Skeletal muscle tissue (tissue), 4 donors: ENCODE data around the gene NDUFA11. TPM values are rescaled to one million over a fixed set of nuclear protein-coding genes. Genes with fewer than 3 reads are reported as not detected.

Source experiments
- H3K27ac ChIP-seq: one replicate; pipeline ENCODE4 v1.7.0; 2013; ENCODE audit warnings: mild to moderate bottlenecking, low read depth, low read length, inconsistent platforms
- H3K27me3 ChIP-seq, 3 donors: one replicate each; pipeline ENCODE4 v1.7.0; 2013; ENCODE audit warnings: low read length in 3 of 3; ENCODE audit not compliant: control insufficient read depth in 3 of 3, insufficient read depth in 3 of 3
- H3K36me3 ChIP-seq, 3 donors: one replicate each; pipeline ENCODE4 v1.7.0; 2013; ENCODE audit warnings: low read length in 3 of 3; ENCODE audit not compliant: control insufficient read depth in 3 of 3, insufficient read depth in 3 of 3
- H3K4me1 ChIP-seq, 3 donors: one replicate each; pipeline ENCODE4 v1.7.0; 2013; ENCODE audit warnings: low read length in 3 of 3, mild to moderate bottlenecking in 3 of 3; ENCODE audit not compliant: control insufficient read depth in 3 of 3, insufficient read depth in 3 of 3
- H3K4me3 ChIP-seq, 3 donors: one replicate each; pipeline ENCODE4 v1.7.0; 2013; ENCODE audit warnings: low read length in 3 of 3
- H3K9ac ChIP-seq, 3 donors: one replicate each; pipeline ENCODE4 v1.7.0; 2013; ENCODE audit warnings: low read length in 3 of 3, mild to moderate bottlenecking in 3 of 3, moderate library complexity in 2 of 3, low read depth in 1 of 3
- H3K9me3 ChIP-seq, 3 donors: one replicate each; pipeline ENCODE4 v1.7.0; 2013; ENCODE audit warnings: low read length in 3 of 3; ENCODE audit not compliant: control insufficient read depth in 3 of 3
- total RNA-seq: library from RNA; depleted of rRNA; stranded (reverse); fragments of >200 nt; gene quantifications from one replicate; pipeline ENCODE4 v1.2.3, GENCODE V29; 2014
- donor health status: Osteomylitis.

Gene NDUFA11
- total RNA-seq: 202 TPM

DNA sequence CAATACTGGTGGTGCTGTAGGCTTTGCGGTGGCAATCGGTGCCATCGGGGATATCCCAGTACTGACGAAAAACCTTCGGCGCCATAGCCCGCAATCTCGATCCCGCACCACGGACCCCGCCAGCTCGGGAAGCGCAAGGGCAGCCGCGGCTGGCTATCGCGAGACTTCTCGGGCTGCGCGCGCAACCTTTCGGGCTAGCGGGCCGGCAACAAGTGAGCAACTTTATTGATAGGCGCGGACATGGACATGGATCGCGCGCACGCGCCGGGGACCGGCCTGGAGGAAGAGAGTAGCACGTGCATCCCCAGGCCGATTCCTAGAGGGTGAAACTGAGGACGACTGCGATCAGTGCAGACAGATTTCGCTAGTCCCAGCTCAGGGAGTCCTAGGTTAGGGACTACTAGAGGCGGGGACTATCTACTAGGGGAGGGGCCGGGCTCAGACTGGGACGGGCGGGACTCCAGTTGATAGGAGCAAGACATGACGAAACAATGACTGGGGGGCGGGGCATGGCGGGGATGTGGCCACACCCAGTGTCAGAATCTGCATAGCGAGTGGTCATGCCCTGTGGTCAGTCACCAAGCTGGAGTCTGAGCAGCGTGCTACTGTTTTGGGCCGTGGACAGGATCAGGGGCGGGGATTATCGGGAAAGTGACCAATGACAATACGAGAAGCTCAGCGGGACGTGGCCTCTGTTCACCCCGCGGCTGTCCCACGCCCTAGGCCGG, at the start of gene NDUFA11:
TSS of gene NDUFA11 (minus strand) at position 167 of the 728 bp plus-strand sequence. CDS start at position 85, 82 bp downstream.
- Histone ChIP-seq H3K9me3 (no peaks in the 10 kb centered on the region), H3K4me1 (peaks cover 15 to 30% (median 22%) of the 10 kb centered on the region in 3 donors), H3K36me3 (peaks cover 2 to 7% (median 4%) of the 10 kb centered on the region in 3 donors), H3K27me3 (no peaks in the 10 kb centered on the region), H3K4me3 (peak within 1 kb of the TSS; percentile 96 to 98 (median 97)), H3K9ac (peak within 1 kb of the TSS; percentile 96 to 99 (median 98)), H3K27ac (peak within 1 kb of the TSS; percentile 95)

DNA sequence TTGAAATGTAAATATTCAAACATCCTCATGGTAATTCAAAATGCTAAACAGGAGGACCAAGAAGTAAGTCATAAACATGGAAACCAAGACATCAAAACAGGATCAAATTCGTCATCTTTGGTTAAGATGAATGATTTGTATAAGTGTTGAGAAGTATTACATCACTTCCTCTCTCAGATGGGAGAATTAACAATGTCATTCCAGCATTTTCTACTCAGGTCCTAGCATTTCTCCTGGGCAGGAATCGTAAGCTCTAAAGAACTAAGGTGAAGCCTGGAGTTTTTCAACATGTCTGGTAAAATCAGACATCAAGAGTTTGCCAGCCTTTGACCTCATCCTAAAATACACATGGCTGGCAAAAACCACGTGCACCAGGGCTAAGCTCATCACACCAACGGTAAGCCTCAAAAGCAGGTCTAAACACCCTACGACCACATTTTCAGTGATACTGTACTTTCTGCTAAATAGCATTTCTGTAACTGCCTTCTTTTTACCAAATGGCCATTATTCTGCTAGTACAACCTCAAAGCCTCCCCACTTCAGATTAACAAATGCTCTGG, 49.5 kb upstream of the NDUFA11 start:
- no peaks in the 10 kb centered on the region for H3K9me3 ChIP-seq
- H3K4me3 ChIP-seq: peak overlapping the region in 1 of 3 donors; percentile 4
- H3K27ac ChIP-seq: no peak overlapping the region
- H3K36me3 ChIP-seq: peaks cover 0 to 11% (median 6%) of the 10 kb centered on the region in 3 donors
- H3K4me1 ChIP-seq: peaks cover 53 to 73% (median 55%) of the 10 kb centered on the region in 3 donors
- H3K27me3 ChIP-seq: no peaks in the 10 kb centered on the region
- H3K9ac ChIP-seq: no peak overlapping the region

DNA sequence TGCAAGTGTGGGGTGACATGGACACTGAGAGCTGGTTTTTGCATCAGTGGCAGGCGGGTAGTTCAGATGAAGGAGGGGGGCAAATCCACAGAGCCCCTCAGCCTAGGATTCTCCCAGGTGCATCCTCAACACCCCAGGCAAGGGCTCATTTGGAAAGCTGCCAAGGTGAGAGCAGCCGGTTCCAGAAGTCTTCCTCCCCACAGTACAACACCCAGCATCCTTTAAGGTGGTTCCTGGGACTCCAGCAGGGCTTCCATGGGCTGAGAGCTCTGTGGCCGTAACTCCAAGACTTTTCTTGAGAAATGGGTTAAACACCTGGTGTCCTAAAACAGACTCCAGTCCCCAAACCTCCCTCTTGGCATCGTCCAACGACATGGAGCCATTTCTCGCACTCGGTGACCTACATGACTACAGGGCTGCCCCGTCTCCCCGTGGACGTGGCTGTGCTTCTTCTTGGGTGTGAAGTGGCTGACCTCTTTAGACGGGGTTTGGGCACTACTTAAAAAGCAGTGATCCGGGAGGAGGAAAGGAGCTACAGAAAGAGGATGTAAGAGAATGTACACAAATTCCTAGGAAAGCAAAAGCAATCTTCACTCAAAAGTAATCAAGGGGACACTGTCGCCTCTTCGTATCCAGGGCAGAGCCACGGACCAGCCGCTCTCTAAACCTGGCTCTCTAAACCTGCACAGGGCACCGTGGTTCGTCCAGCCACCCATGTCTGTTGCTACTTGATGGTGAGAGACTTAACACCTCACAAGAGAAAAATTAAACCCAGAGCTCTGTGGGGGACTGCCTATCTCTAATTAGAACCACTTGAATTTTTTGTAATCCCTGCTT, 48.8 kb upstream of the NDUFA11 start:
- Histone ChIP-seq H3K4me1 (peaks cover 57 to 77% (median 61%) of the 10 kb centered on the region in 3 donors), H3K27ac (no peak overlapping the region), H3K4me3 (peak overlapping the region in 1 of 3 donors; percentile 4), H3K9me3 (no peaks in the 10 kb centered on the region), H3K27me3 (no peaks in the 10 kb centered on the region), H3K36me3 (peaks cover 0 to 9% (median 6%) of the 10 kb centered on the region in 3 donors), H3K9ac (peak overlapping the region in 1 of 3 donors; percentile 57)

DNA sequence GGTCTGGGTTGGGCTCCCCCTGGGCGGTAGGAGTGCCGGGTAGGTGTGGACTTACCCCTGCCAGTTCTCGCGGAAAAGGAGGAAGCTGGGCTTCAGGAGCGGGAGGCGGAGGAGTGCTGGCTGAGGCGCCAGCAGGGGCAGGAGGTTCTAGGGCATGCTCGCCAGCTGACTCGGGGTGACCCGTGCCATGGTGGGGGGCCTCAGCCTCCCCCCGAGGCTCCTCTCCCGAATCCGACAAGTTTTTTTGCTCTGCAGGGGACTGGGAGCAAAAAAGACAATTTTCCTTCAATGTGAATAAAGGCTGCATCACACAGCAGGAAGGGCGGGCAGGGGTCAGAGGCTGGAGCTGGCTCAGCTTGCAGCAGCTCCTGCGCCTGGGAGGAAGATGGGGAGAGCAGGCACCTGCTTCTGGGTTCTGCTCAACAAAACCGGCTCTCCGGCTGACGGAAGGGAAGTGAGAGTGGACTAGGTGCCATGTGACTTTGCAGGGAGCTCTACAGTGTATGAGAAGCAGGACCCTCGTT, 47.8 kb upstream of the NDUFA11 start:
- Histone ChIP-seq H3K27me3 (no peaks in the 10 kb centered on the region), H3K4me1 (peaks cover 62 to 76% (median 62%) of the 10 kb centered on the region in 3 donors), H3K9me3 (no peaks in the 10 kb centered on the region), H3K36me3 (peaks cover 0 to 9% (median 6%) of the 10 kb centered on the region in 3 donors), H3K4me3 (peak overlapping the region in 1 of 3 donors; percentile 6), H3K9ac (no peak overlapping the region), H3K27ac (no peak overlapping the region)

DNA sequence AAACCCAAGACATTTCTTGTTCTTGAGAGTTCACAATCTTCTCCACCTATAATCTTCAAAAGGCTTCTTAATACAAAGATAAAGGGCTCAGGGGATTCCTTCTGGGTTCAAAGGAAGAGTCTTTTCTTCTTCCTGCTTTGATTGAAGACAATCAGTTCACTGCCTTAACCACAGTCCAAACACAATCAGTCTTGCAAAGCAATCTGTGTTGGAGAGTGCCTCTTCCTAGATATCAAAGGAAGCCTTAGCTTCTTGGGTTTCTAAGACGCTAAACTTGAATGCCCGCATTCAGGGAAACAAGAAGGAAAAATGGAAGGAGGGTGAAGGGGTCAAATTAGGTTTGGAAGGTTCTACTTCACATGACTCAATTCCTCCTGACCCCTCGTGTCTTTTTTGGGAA, 47.2 kb upstream of the NDUFA11 start:
- Histone ChIP-seq H3K4me3 (no peak overlapping the region), H3K27me3 (no peaks in the 10 kb centered on the region), H3K27ac (no peak overlapping the region), H3K9me3 (no peaks in the 10 kb centered on the region), H3K9ac (no peak overlapping the region), H3K36me3 (peaks cover 0 to 11% (median 7%) of the 10 kb centered on the region in 3 donors), H3K4me1 (peaks cover 62 to 78% (median 63%) of the 10 kb centered on the region in 3 donors)

DNA sequence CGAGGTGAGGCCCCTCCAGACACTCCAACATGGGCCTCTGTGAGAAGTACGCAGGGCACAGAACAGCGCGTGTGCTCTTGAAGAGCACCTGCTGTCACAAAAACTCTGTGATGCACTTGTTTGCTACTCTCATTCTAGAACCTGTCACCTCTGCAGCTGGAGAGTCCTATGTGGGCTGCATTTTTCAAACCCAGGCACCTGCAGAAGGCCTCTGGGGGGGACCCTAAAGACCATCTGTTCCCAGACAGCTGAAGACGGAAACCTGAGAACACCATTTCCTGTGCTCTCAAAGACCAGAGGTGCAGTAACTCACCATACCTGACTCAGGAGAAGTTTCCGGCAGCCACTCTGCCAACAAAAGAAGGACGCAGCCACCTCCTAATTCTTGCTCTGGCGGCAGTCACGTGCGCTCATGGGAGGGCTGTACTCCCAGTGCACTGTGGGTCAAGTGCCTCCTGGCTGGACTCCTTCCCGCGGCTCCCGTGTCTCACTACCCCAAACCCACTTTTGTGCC, 46.3 kb upstream of the NDUFA11 start:
- Histone ChIP-seq H3K4me1 (peaks cover 54 to 72% (median 59%) of the 10 kb centered on the region in 3 donors), H3K4me3 (no peak overlapping the region), H3K27me3 (no peaks in the 10 kb centered on the region), H3K9me3 (no peaks in the 10 kb centered on the region), H3K9ac (peak overlapping the region in 1 of 3 donors; percentile 6), H3K27ac (no peak overlapping the region), H3K36me3 (peaks cover 0 to 11% (median 7%) of the 10 kb centered on the region in 3 donors)

DNA sequence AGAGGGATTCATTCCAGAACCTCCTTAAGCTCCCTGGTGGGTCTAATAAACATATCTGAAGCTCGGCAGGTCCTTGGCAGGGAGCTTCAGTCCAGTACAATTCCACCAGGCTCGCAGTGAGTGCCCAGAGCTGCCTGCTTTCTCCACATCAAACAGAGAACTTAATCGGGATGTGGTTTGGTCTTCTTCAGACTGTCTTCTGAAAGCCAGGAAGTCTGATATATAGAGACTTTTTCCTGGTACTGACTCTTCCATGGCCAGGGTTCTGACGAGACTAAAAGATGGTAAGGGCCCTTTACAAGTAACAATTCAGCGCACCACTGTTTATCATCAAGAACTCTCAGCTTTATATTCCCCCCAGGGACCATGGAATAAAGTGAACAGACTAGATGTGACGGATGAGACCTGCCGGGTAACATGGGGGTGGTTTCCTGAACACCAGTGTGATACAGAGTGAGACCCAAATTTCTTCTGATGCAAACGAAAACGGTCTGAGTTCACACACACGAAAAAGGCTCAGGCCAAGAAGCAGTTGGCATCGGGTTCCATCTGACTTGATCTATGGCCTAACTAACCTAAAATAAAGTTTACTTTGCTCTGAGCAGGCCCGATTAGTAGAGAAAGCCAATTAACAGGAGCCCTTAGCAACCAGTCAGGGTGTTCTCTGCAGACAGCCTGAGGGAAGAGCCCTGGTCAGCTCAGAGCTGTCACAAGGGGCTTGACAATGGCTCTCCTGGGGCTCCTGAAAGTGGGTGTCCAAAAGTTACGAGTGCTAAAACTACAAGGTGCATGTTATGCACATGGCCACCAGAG, 45.4 kb upstream of the NDUFA11 start:
- Histone ChIP-seq H3K27me3 (no peaks in the 10 kb centered on the region), H3K27ac (no peak overlapping the region), H3K36me3 (peaks cover 0 to 11% (median 7%) of the 10 kb centered on the region in 3 donors), H3K4me1 (peaks cover 45 to 66% (median 51%) of the 10 kb centered on the region in 3 donors), H3K9me3 (no peaks in the 10 kb centered on the region), H3K9ac (no peak overlapping the region), H3K4me3 (no peak overlapping the region)

DNA sequence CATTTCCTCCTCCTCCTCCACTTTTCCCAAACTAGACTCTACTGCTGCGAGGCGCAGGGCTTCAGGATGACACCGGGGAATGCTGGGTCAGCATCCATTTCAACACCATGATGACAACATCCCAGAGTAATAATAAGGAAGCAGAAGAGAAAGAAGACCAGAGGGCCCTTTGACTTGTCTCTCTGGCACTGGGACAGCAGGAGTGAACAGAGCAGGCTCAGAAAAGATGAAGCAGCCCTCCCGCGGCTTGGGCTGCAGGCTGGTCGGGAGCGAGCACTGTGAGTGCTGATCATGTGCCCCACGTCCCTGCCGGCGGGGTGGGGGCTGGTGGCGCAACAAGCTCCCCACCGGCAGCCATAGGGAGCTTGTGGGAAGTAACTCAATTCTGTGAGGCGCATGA, 43.8 kb upstream of the NDUFA11 start:
- H3K27ac ChIP-seq: peak overlapping the region; percentile 69
- H3K4me1 ChIP-seq: peaks cover 38 to 53% (median 42%) of the 10 kb centered on the region in 3 donors
- no peak overlapping the region for H3K9ac ChIP-seq

DNA sequence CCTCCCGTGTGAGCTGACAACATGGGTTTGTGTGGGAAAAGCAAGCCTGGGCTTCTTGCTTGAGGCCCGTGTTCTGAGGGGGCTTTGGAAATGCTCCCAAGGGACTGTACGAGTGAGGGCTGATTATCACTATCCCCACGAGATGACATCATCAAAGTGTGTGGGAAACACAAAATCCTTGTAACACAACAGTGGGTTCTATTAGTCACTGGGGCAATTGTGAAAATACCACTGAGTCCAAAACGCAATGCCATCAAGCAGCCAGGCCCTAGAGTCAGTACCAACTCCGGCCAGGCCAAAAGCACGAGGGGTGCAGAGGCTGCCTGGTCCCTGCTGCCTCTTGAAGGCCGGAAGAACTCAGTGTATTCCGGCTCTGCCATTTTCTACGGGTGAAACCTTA, 40.0 kb upstream of the NDUFA11 start:
- no peaks in the 10 kb centered on the region for H3K27me3 ChIP-seq
- peaks cover 10 to 27% (median 14%) of the 10 kb centered on the region in 3 donors for H3K36me3 ChIP-seq
- no peaks in the 10 kb centered on the region for H3K9me3 ChIP-seq
- peak overlapping the region in 1 of 3 donors; percentile 9 for H3K9ac ChIP-seq
- no peak overlapping the region for H3K4me3 ChIP-seq
- H3K27ac ChIP-seq: no peak overlapping the region
- peaks cover 26 to 47% (median 37%) of the 10 kb centered on the region in 3 donors for H3K4me1 ChIP-seq

More for the DNA sequence above, 43.8 kb upstream of the NDUFA11 start:
- Histone ChIP-seq H3K36me3 (peaks cover 0 to 11% (median 7%) of the 10 kb centered on the region in 3 donors), H3K27me3 (no peaks in the 10 kb centered on the region), H3K9me3 (no peaks in the 10 kb centered on the region), H3K4me3 (no peak overlapping the region)
